Keratinocyte (primary cell): ENCODE data around the gene DNAAF9. TPM values are rescaled to one million over a fixed set of nuclear protein-coding genes. Genes with fewer than 3 reads are reported as not detected.

Source experiments
- DNase-seq: peaks from one replicate; pipeline ENCODE4 v3.0.0-alpha.2; 2011; ENCODE audit warnings: low read depth, missing footprints, low spot score
- FAIRE-seq: peaks from 2 replicates; lab custom pipeline; 2011; peaks lifted over from hg19 to GRCh38; lab: Jason Lieb, UNC
- H2AFZ ChIP-seq: 2 replicates; pipeline ENCODE4 v1.6.0; 2012; ENCODE audit warnings: low read length, control low read depth, inconsistent platforms; ENCODE audit not compliant: control insufficient read depth
- H3K27ac ChIP-seq: 2 replicates; pipeline ENCODE4 v1.5.1; 2011; ENCODE audit warnings: low read length; ENCODE audit not compliant: control insufficient read depth, insufficient read depth
- H3K27me3 ChIP-seq: 3 replicates; pipeline ENCODE4 v1.6.0; 2011; ENCODE audit warnings: low read length; ENCODE audit not compliant: control insufficient read depth, insufficient read depth; ENCODE audit errors: extremely low read depth
- H3K36me3 ChIP-seq, 2 experiments: 2 replicates in 1 of 2; 3 replicates in 1 of 2; pipeline ENCODE4 v1.5.1; 2011; ENCODE audit warnings: low read length in 2 of 2, mild to moderate bottlenecking in 1 of 2; ENCODE audit not compliant: control insufficient read depth in 2 of 2, insufficient read depth in 2 of 2; ENCODE audit errors: extremely low read depth in 1 of 2
- H3K4me1 ChIP-seq: 3 replicates; pipeline ENCODE4 v1.5.1; 2011; ENCODE audit warnings: low read length; ENCODE audit not compliant: control insufficient read depth, insufficient read depth; ENCODE audit errors: extremely low read depth
- H3K4me2 ChIP-seq: 3 replicates; pipeline ENCODE4 v1.6.0; 2011; ENCODE audit warnings: low read depth, low read length; ENCODE audit not compliant: control insufficient read depth, insufficient read depth; ENCODE audit errors: extremely low read depth
- H3K4me3 ChIP-seq, 3 experiments: fragments of 200-600 bp in 1 of 3; sonication (generic) in 1 of 3; 2 replicates in 2 of 3; 3 replicates in 1 of 3; pipeline ENCODE4 v1.5.1; 2011 to 2016; ENCODE audit warnings: low read length in 3 of 3, mild to moderate bottlenecking in 3 of 3, control low read depth in 2 of 3, inconsistent platforms in 1 of 3, low read depth in 1 of 3, mixed read lengths in 1 of 3, mixed run types in 1 of 3, moderate library complexity in 1 of 3; ENCODE audit not compliant: control insufficient read depth in 2 of 3, insufficient read depth in 2 of 3; ENCODE audit errors: extremely low read depth in 1 of 3
- H3K79me2 ChIP-seq: 2 replicates; pipeline ENCODE4 v1.6.0; 2012; ENCODE audit warnings: low read length; ENCODE audit not compliant: control insufficient read depth, insufficient read depth
- H3K9ac ChIP-seq: 3 replicates; pipeline ENCODE4 v1.6.0; 2011; ENCODE audit warnings: low read length; ENCODE audit not compliant: control insufficient read depth, insufficient read depth; ENCODE audit errors: extremely low read depth
- H3K9me1 ChIP-seq: 3 replicates; pipeline ENCODE4 v1.6.0; 2011; ENCODE audit warnings: low read length; ENCODE audit not compliant: control insufficient read depth, insufficient read depth; ENCODE audit errors: extremely low read depth
- H3K9me3 ChIP-seq: 2 replicates; pipeline ENCODE4 v1.5.1; 2012; ENCODE audit warnings: low read depth, low read length; ENCODE audit not compliant: control insufficient read depth
- H4K20me1 ChIP-seq: 3 replicates; pipeline ENCODE4 v1.6.0; 2011; ENCODE audit warnings: low read length; ENCODE audit not compliant: control insufficient read depth, insufficient read depth; ENCODE audit errors: extremely low read depth
- EZH2 ChIP-seq: IDR thresholded peaks from one replicate; pipeline ENCODE4 v1.6.1; 2012; ENCODE audit warnings: inconsistent platforms, mild to moderate bottlenecking, low read length, moderate library complexity
- dilution Hi-C: fragments of 300-500 bp; cut with MboI; formaldehyde crosslinking; loops from one replicate; pipeline ENCODE4 v1.7.0; 2020; ENCODE audit warnings: low sequenced_read_pairs; ENCODE audit not compliant: extremely low pct_ligation_motif_present
- polyA plus RNA-seq, 5 experiments: library from polyadenylated mRNA; depleted of rRNA in 3 of 5; stranded (reverse) in 3 of 5; stranded (forward) in 1 of 5; unstranded in 1 of 5; fragments of >200 nt; gene quantifications; 1 replicate in 1 of 5; 2 replicates in 3 of 5; 3 replicates in 1 of 5; pipeline versions ENCODE4 v1.2.1 to v1.2.3, GENCODE V29; 2011 to 2012; ENCODE audit warnings: missing spikeins in 2 of 5, low read depth in 1 of 5, low replicate concordance in 1 of 5
- TF ChIP-seq, protein P1 (sequence below), 3 experiments: IDR thresholded peaks in 1 of 3; conservative IDR thresholded peaks in 1 of 3; optimal IDR thresholded peaks in 1 of 3; 2 replicates in 2 of 3; 3 replicates in 1 of 3; pipeline versions ENCODE3 to v1.5.1; 2011; ENCODE audit warnings: low read length in 3 of 3, mild to moderate bottlenecking in 3 of 3, moderate library complexity in 2 of 3, control low read depth in 1 of 3, inconsistent platforms in 1 of 3; ENCODE audit not compliant: insufficient read depth in 2 of 3; ENCODE audit errors: extremely low read depth in 1 of 3

Gene DNAAF9
- polyA plus RNA-seq, 1 donor (not counting 4 experiments of a cell fraction or from before 2014, with no cell fraction given): 9.2 TPM

- TF ChIP-seq, protein P1, sequence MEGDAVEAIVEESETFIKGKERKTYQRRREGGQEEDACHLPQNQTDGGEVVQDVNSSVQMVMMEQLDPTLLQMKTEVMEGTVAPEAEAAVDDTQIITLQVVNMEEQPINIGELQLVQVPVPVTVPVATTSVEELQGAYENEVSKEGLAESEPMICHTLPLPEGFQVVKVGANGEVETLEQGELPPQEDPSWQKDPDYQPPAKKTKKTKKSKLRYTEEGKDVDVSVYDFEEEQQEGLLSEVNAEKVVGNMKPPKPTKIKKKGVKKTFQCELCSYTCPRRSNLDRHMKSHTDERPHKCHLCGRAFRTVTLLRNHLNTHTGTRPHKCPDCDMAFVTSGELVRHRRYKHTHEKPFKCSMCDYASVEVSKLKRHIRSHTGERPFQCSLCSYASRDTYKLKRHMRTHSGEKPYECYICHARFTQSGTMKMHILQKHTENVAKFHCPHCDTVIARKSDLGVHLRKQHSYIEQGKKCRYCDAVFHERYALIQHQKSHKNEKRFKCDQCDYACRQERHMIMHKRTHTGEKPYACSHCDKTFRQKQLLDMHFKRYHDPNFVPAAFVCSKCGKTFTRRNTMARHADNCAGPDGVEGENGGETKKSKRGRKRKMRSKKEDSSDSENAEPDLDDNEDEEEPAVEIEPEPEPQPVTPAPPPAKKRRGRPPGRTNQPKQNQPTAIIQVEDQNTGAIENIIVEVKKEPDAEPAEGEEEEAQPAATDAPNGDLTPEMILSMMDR (optimal IDR thresholded peaks at IDR 0.05 in 1 of 3, IDR thresholded peaks at IDR 0.05 in 1 of 3, conservative IDR thresholded peaks at IDR 0.05 in 1 of 3; ENCODE audit: extremely low read depth in 1 of 3, insufficient read depth in 2 of 3, low read length in 3 of 3): no peak
- TF ChIP-seq EZH2: no peak
- Histone ChIP-seq H3K27ac (no peak overlapping the region), H3K27me3 (no peaks in the 10 kb centered on the region), H3K9ac (no peak overlapping the region), H3K9me3 (no peaks in the 10 kb centered on the region), H3K9me1 (no peaks in the 10 kb centered on the region), H3K4me3 (no peak overlapping the region), H3K4me1 (peaks cover 2% of the 10 kb centered on the region), H3K79me2 (no peaks in the 10 kb centered on the region), H3K36me3 (no peaks in the 10 kb centered on the region), H2AFZ (no peak overlapping the region), H3K4me2 (no peak overlapping the region), H4K20me1 (no peaks in the 10 kb centered on the region)
- dilution Hi-C loops: no loop called here
- DNase-seq (no peak), FAIRE-seq (no peak)
Observed at GRCh38 chr20:3432844-3433243, 25.4 kb upstream of the DNAAF9 start.

GRCh38 chr20:3431109-3431508 is 23.6 kb upstream of the DNAAF9 start:
- H3K27me3 ChIP-seq: no peaks in the 10 kb centered on the region
- no peak overlapping the region for H3K9ac ChIP-seq
- DNase-seq (no peak), FAIRE-seq (no peak)
- no peak overlapping the region for H3K4me2 ChIP-seq
- H3K9me3 ChIP-seq: no peaks in the 10 kb centered on the region
- dilution Hi-C loops: no loop called here
- H3K36me3 ChIP-seq: no peaks in the 10 kb centered on the region
- no peak overlapping the region for H3K27ac ChIP-seq
- H3K79me2 ChIP-seq: no peaks in the 10 kb centered on the region
- TF ChIP-seq, protein P1 (optimal IDR thresholded peaks at IDR 0.05 in 1 of 3, IDR thresholded peaks at IDR 0.05 in 1 of 3, conservative IDR thresholded peaks at IDR 0.05 in 1 of 3; ENCODE audit: extremely low read depth in 1 of 3, insufficient read depth in 2 of 3, low read length in 3 of 3): no peak
- no peak for TF ChIP-seq EZH2
- no peak overlapping the region for H2AFZ ChIP-seq
- H3K9me1 ChIP-seq: no peaks in the 10 kb centered on the region
- H3K4me3 ChIP-seq: no peak overlapping the region
- no peaks in the 10 kb centered on the region for H4K20me1 ChIP-seq
- peaks cover 2% of the 10 kb centered on the region for H3K4me1 ChIP-seq
